Hepatocyte (in vitro differentiated cells): ENCODE data around the gene EAF1. TPM values are rescaled to one million over a fixed set of nuclear protein-coding genes. Genes with fewer than 3 reads are reported as not detected.

ENCODE experiments used
- DNase-seq: peaks from one replicate; pipeline ENCODE4 v3.0.0-alpha.2; 2016; ENCODE audit warnings: low spot score
- H2AFZ ChIP-seq: fragments of 200-600 bp; sonication (generic); 2 replicates; pipeline ENCODE4 v1.6.0; 2016; ENCODE audit warnings: antibody characterized with exemption, mild to moderate bottlenecking
- H3K27ac ChIP-seq: fragments of 200-600 bp; sonication (generic); 2 replicates; pipeline ENCODE4 v1.5.1; 2016; ENCODE audit warnings: mild to moderate bottlenecking
- H3K27me3 ChIP-seq: fragments of 200-600 bp; sonication (generic); 2 replicates; pipeline ENCODE4 v1.6.1; 2016
- H3K36me3 ChIP-seq: fragments of 200-600 bp; sonication (generic); replicated peaks from 2 replicates; pipeline ENCODE4 v1.5.1; 2016; ENCODE audit warnings: low read depth; ENCODE audit not compliant: insufficient read depth
- H3K4me1 ChIP-seq: fragments of 200-600 bp; sonication (generic); 2 replicates; pipeline ENCODE4 v1.5.1; 2016; ENCODE audit warnings: mild to moderate bottlenecking, moderate library complexity; ENCODE audit not compliant: insufficient read depth
- H3K4me2 ChIP-seq: fragments of 200-600 bp; sonication (generic); 2 replicates; pipeline ENCODE4 v1.6.0; 2016
- H3K4me3 ChIP-seq: fragments of 200-600 bp; sonication (generic); 2 replicates; pipeline ENCODE4 v1.5.1; 2016; ENCODE audit warnings: mild to moderate bottlenecking
- H3K79me2 ChIP-seq: fragments of 200-600 bp; sonication (generic); 2 replicates; pipeline ENCODE4 v1.6.0; 2017; ENCODE audit warnings: mild to moderate bottlenecking
- H3K9me2 ChIP-seq: fragments of 200-600 bp; sonication (generic); replicated peaks from 2 replicates; pipeline ENCODE4 v1.6.0; 2017; ENCODE audit warnings: mild to moderate bottlenecking; ENCODE audit not compliant: insufficient read depth
- H3K9me3 ChIP-seq: fragments of 200-600 bp; sonication (generic); 2 replicates; pipeline ENCODE4 v1.5.1; 2016; ENCODE audit warnings: low read depth, mild to moderate bottlenecking
- H4K20me1 ChIP-seq: fragments of 200-600 bp; sonication (generic); 2 replicates; pipeline ENCODE4 v1.6.0; 2016; ENCODE audit warnings: mild to moderate bottlenecking; ENCODE audit not compliant: insufficient read depth, poor library complexity, severe bottlenecking
- CTCF ChIP-seq: fragments of 200-600 bp; sonication (generic); IDR thresholded peaks from 2 replicates; pipeline ENCODE4 v1.5.1; 2016; ENCODE audit warnings: antibody characterized with exemption, mild to moderate bottlenecking; ENCODE audit not compliant: poor library complexity
- EZH2 ChIP-seq: fragments of 200-600 bp; sonication (generic); IDR thresholded peaks from 2 replicates; pipeline ENCODE4 v1.6.1; 2016; ENCODE audit warnings: antibody characterized with exemption, mild to moderate bottlenecking, borderline replicate concordance
- EZH2phosphoT487 ChIP-seq: fragments of 200-600 bp; sonication (generic); IDR thresholded peaks from one replicate; pipeline ENCODE4 v1.6.1; 2018; ENCODE audit warnings: antibody characterized with exemption, mild to moderate bottlenecking, low read depth, moderate library complexity; ENCODE audit not compliant: unreplicated experiment, severe bottlenecking
- WGBS: methylation state at CpG from one replicate; pipeline ENCODE4 v1.1.6; 2016; ENCODE audit warnings: low lambda C conversion rate; ENCODE audit errors: missing lambda C conversion rate; 5-methylcytosine and 5-hydroxymethylcytosine counted together
- polyA plus RNA-seq: library from polyadenylated mRNA; unstranded; fragments of >200 nt; fragmentation: Nextera tagmentation; extraction: Ambion mirVana; gene quantifications from 2 replicates; pipeline ENCODE4 v1.2.1, GENCODE V29; 2016
- total RNA-seq: library from RNA; depleted of rRNA; stranded (reverse); fragments of >200 nt; gene quantifications from 2 replicates; pipeline ENCODE4 v1.2.3, GENCODE V29; 2014

Gene EAF1
- total and polyA plus RNA-seq, 2 experiments from 2014 or later, result 9.2 to 28.8 TPM

GRCh38 chr3:15440891-15441290 lies 13.5 kb downstream of the EAF1 start:
- no peak overlapping the region for H3K27ac ChIP-seq
- no peaks in the 10 kb centered on the region for H3K4me1 ChIP-seq
- H3K4me3 ChIP-seq, result no peak overlapping the region
- H3K9me2 ChIP-seq, result no peaks in the 10 kb centered on the region
- TF ChIP-seq EZH2phosphoT487, result no peak
- no peaks in the 10 kb centered on the region for H3K9me3 ChIP-seq
- no peaks in the 10 kb centered on the region for H4K20me1 ChIP-seq
- no peaks in the 10 kb centered on the region for H3K36me3 ChIP-seq
- WGBS, result 91% methylated on average over 4 of the region's 4 CpGs
- DNase-seq, result no peak
- no peak overlapping the region for H2AFZ ChIP-seq
- H3K27me3 ChIP-seq, result no peaks in the 10 kb centered on the region
- no peak overlapping the region for H3K4me2 ChIP-seq
- H3K79me2 ChIP-seq, result no peaks in the 10 kb centered on the region

- H3K4me2 ChIP-seq, result no peak overlapping the region
- H3K4me1 ChIP-seq, result no peaks in the 10 kb centered on the region
- H3K36me3 ChIP-seq, result no peaks in the 10 kb centered on the region
- H3K27me3 ChIP-seq, result no peaks in the 10 kb centered on the region
- H3K27ac ChIP-seq, result no peak overlapping the region
- no peaks in the 10 kb centered on the region for H3K9me3 ChIP-seq
- no peak for DNase-seq
- H2AFZ ChIP-seq, result no peak overlapping the region
- TF ChIP-seq EZH2 (no peak), EZH2phosphoT487 (no peak), CTCF (no peak)
- H3K79me2 ChIP-seq, result no peaks in the 10 kb centered on the region
- H3K4me3 ChIP-seq, result no peak overlapping the region
- H4K20me1 ChIP-seq, result no peaks in the 10 kb centered on the region
- WGBS, result 89% methylated on average over 4 of the region's 4 CpGs
- no peaks in the 10 kb centered on the region for H3K9me2 ChIP-seq
These were observed 16.6 kb downstream of the EAF1 start for GRCh38 chr3:15443826-15444524.

GRCh38 chr3:15449489-15450224 lies 22.3 kb downstream of the EAF1 start:
- no peak for DNase-seq
- Histone ChIP-seq H3K4me3 (no peak overlapping the region), H3K27ac (no peak overlapping the region), H3K9me3 (no peaks in the 10 kb centered on the region), H3K79me2 (no peaks in the 10 kb centered on the region), H3K9me2 (no peaks in the 10 kb centered on the region), H3K27me3 (no peaks in the 10 kb centered on the region), H3K4me2 (no peak overlapping the region), H4K20me1 (no peaks in the 10 kb centered on the region), H2AFZ (no peak overlapping the region), H3K4me1 (no peaks in the 10 kb centered on the region), H3K36me3 (no peaks in the 10 kb centered on the region)
- 93% methylated on average over 3 of the region's 3 CpGs for WGBS
- no peak for TF ChIP-seq EZH2
- no peak for TF ChIP-seq CTCF

GRCh38 chr3:15450438-15451215 lies 23.2 kb downstream of the EAF1 start:
- 95% methylated on average over 12 of the region's 12 CpGs for whole genome bisulfite sequencing
- TF ChIP-seq CTCF, result no peak
- no peak for TF ChIP-seq EZH2
- TF ChIP-seq EZH2phosphoT487, result no peak
- H2AFZ ChIP-seq, result no peak overlapping the region
- H3K4me3 ChIP-seq, result no peak overlapping the region
- no peaks in the 10 kb centered on the region for H3K79me2 ChIP-seq
- H3K27me3 ChIP-seq, result no peaks in the 10 kb centered on the region
- no peak overlapping the region for H3K27ac ChIP-seq
- H3K9me3 ChIP-seq, result no peaks in the 10 kb centered on the region
- no peak overlapping the region for H3K4me2 ChIP-seq
- H3K36me3 ChIP-seq, result no peaks in the 10 kb centered on the region
- H3K9me2 ChIP-seq, result no peaks in the 10 kb centered on the region
- DNase-seq, result no peak
- H3K4me1 ChIP-seq, result no peaks in the 10 kb centered on the region
- H4K20me1 ChIP-seq, result no peaks in the 10 kb centered on the region
